ENCODE results near the gene UBQLN3.

The UBQLN3 gene

GRCh38 chr11:5547982-5548381 is 38.2 kb upstream of the UBQLN3 start:
- POLR2A ChIA-PET, result no interaction called here
- CTCF ChIA-PET, result no interaction called here
- no peak for DNase-seq (ENCODE audit: extremely low spot score)
- no peak for TF ChIP-seq NFRKB (IDR thresholded peaks at IDR 0.05)
- no peak for TF ChIP-seq ZNF384 (IDR thresholded peaks at IDR 0.05)
- no peak for TF ChIP-seq ARNT (IDR thresholded peaks at IDR 0.05)
- no peak for TF ChIP-seq FOXM1 (IDR thresholded peaks at IDR 0.05; ENCODE audit: borderline replicate concordance)
- TF ChIP-seq LEF1 (IDR thresholded peaks at IDR 0.05; ENCODE audit: borderline replicate concordance), result no peak
- TF ChIP-seq HDGF (IDR thresholded peaks at IDR 0.05; ENCODE audit: borderline replicate concordance), result no peak
- no peak for TF ChIP-seq L3MBTL2 (conservative IDR thresholded peaks at IDR 0.05)
- no peak for TF ChIP-seq SP1 (IDR thresholded peaks at IDR 0.05)
- no peak for TF ChIP-seq FOXK2 (IDR thresholded peaks at IDR 0.05)
- TF ChIP-seq TARDBP (IDR thresholded peaks at IDR 0.05), result no peak
- TF ChIP-seq FOXA1 (IDR thresholded peaks at IDR 0.05), result no peak
- no peak for TF ChIP-seq ELF4 (IDR thresholded peaks at IDR 0.05)
- no peak for TF ChIP-seq CTBP1 (IDR thresholded peaks at IDR 0.05; ENCODE audit: borderline replicate concordance)
- TF ChIP-seq PKNOX1 (IDR thresholded peaks at IDR 0.05), result no peak
- no peak for TF ChIP-seq SUZ12 (IDR thresholded peaks at IDR 0.05)
- no peak for TF ChIP-seq BHLHE40 (IDR thresholded peaks at IDR 0.05; ENCODE audit: borderline replicate concordance)

GRCh38 chr11:5546457-5546856 is 36.7 kb upstream of the UBQLN3 start:
- ChIA-PET POLR2A (no interaction called here), CTCF (no interaction called here)
- no peak for DNase-seq (ENCODE audit: extremely low spot score)
- no peak for TF ChIP-seq ARNT (IDR thresholded peaks at IDR 0.05)
- TF ChIP-seq ELF4 (IDR thresholded peaks at IDR 0.05), result no peak
- no peak for TF ChIP-seq HDGF (IDR thresholded peaks at IDR 0.05; ENCODE audit: borderline replicate concordance)

GRCh38 chr11:5541427-5541826 is 31.7 kb upstream of the UBQLN3 start:
- POLR2A ChIA-PET, result no interaction called here
- CTCF ChIA-PET, result no interaction called here
- no peak for TF ChIP-seq NFRKB (IDR thresholded peaks at IDR 0.05)
- no peak for TF ChIP-seq L3MBTL2 (conservative IDR thresholded peaks at IDR 0.05)
- no peak for TF ChIP-seq TARDBP (IDR thresholded peaks at IDR 0.05)
- no peak for TF ChIP-seq PKNOX1 (IDR thresholded peaks at IDR 0.05)
- no peak for TF ChIP-seq LEF1 (IDR thresholded peaks at IDR 0.05; ENCODE audit: borderline replicate concordance)
- TF ChIP-seq HDGF (IDR thresholded peaks at IDR 0.05; ENCODE audit: borderline replicate concordance), result no peak
- TF ChIP-seq FOXM1 (IDR thresholded peaks at IDR 0.05; ENCODE audit: borderline replicate concordance), result no peak
- TF ChIP-seq FOXK2 (IDR thresholded peaks at IDR 0.05), result no peak
- no peak for TF ChIP-seq ARNT (IDR thresholded peaks at IDR 0.05)
- no peak for DNase-seq (ENCODE audit: extremely low spot score)

GRCh38 chr11:5536482-5536881 is 26.7 kb upstream of the UBQLN3 start:
- CTCF ChIA-PET, result interaction anchor here (0.5 kb wide), 1 partner anchor 1990 kb away, joined by 4 read pairs; no protein-coding TSS in a partner anchor
- POLR2A ChIA-PET, result no interaction called here
- no peak for DNase-seq (ENCODE audit: extremely low spot score)
- TF ChIP-seq HDGF (IDR thresholded peaks at IDR 0.05; ENCODE audit: borderline replicate concordance) (no peak), BHLHE40 (IDR thresholded peaks at IDR 0.05; ENCODE audit: borderline replicate concordance) (no peak), PKNOX1 (IDR thresholded peaks at IDR 0.05) (no peak), ARNT (IDR thresholded peaks at IDR 0.05) (no peak), FOXK2 (IDR thresholded peaks at IDR 0.05) (no peak), ZNF384 (IDR thresholded peaks at IDR 0.05) (no peak), SP1 (IDR thresholded peaks at IDR 0.05) (no peak), TARDBP (IDR thresholded peaks at IDR 0.05) (no peak), ELF4 (IDR thresholded peaks at IDR 0.05) (no peak), FOXA1 (IDR thresholded peaks at IDR 0.05) (no peak), SUZ12 (IDR thresholded peaks at IDR 0.05) (no peak), NFRKB (IDR thresholded peaks at IDR 0.05) (no peak), LEF1 (IDR thresholded peaks at IDR 0.05; ENCODE audit: borderline replicate concordance) (no peak), CTBP1 (IDR thresholded peaks at IDR 0.05; ENCODE audit: borderline replicate concordance) (no peak), FOXM1 (IDR thresholded peaks at IDR 0.05; ENCODE audit: borderline replicate concordance) (no peak), L3MBTL2 (conservative IDR thresholded peaks at IDR 0.05) (no peak)

GRCh38 chr11:5534046-5534445 is 24.3 kb upstream of the UBQLN3 start:
- ChIA-PET CTCF (no interaction called here), POLR2A (no interaction called here)
- no peak for DNase-seq (ENCODE audit: extremely low spot score)
- TF ChIP-seq BHLHE40 (IDR thresholded peaks at IDR 0.05; ENCODE audit: borderline replicate concordance) (no peak), FOXM1 (IDR thresholded peaks at IDR 0.05; ENCODE audit: borderline replicate concordance) (no peak), SUZ12 (IDR thresholded peaks at IDR 0.05) (no peak), FOXA1 (IDR thresholded peaks at IDR 0.05) (no peak)

- CTCF ChIA-PET, result no interaction called here
- DNase-seq (ENCODE audit: extremely low spot score), result no peak
- POLR2A ChIA-PET, result no interaction called here
- TF ChIP-seq CTBP1 (IDR thresholded peaks at IDR 0.05; ENCODE audit: borderline replicate concordance) (no peak), SP1 (IDR thresholded peaks at IDR 0.05) (no peak), ELF4 (IDR thresholded peaks at IDR 0.05) (no peak), FOXM1 (IDR thresholded peaks at IDR 0.05; ENCODE audit: borderline replicate concordance) (no peak), LEF1 (IDR thresholded peaks at IDR 0.05; ENCODE audit: borderline replicate concordance) (no peak), FOXK2 (IDR thresholded peaks at IDR 0.05) (no peak), ARNT (IDR thresholded peaks at IDR 0.05) (no peak), BHLHE40 (IDR thresholded peaks at IDR 0.05; ENCODE audit: borderline replicate concordance) (no peak), NFRKB (IDR thresholded peaks at IDR 0.05) (no peak), TARDBP (IDR thresholded peaks at IDR 0.05) (no peak), HDGF (IDR thresholded peaks at IDR 0.05; ENCODE audit: borderline replicate concordance) (no peak), ZNF384 (IDR thresholded peaks at IDR 0.05) (no peak), FOXA1 (IDR thresholded peaks at IDR 0.05) (no peak), PKNOX1 (IDR thresholded peaks at IDR 0.05) (no peak), L3MBTL2 (conservative IDR thresholded peaks at IDR 0.05) (no peak), SUZ12 (IDR thresholded peaks at IDR 0.05) (no peak)
Observed at GRCh38 chr11:5531053-5531831, 21.5 kb upstream of the UBQLN3 start.
